Activated T-helper 17 cell treated with anti-CD3 and anti-CD28 coated beads, Interleukin-2, amount 50 U/mL, for 72 hours (primary cell): ENCODE measurements around the gene RAB37. TPM values are rescaled to one million over a fixed set of nuclear protein-coding genes. Genes with fewer than 3 reads are reported as not detected.

Source experiments
- ATAC-seq: fragments of 150-1000 bp; cut with Tn5 transposase; replicated peaks from 2 replicates; pipeline ENCODE4 v1.10.0; 2021; ENCODE audit warnings: mild to moderate bottlenecking, moderate library complexity
- H3K27ac Mint-ChIP-seq: one replicate; pipeline ENCODE4 v1.8.0; 2022; ENCODE audit warnings: mixed read lengths
- H3K27me3 Mint-ChIP-seq: one replicate; pipeline ENCODE4 v1.8.0; 2022; ENCODE audit warnings: mixed read lengths
- H3K36me3 Mint-ChIP-seq: one replicate; pipeline ENCODE4 v1.8.0; 2022; ENCODE audit warnings: low read depth, mild to moderate bottlenecking, mixed read lengths
- H3K4me1 Mint-ChIP-seq: one replicate; pipeline ENCODE4 v1.8.0; 2022; ENCODE audit warnings: mixed read lengths
- H3K4me3 Mint-ChIP-seq: one replicate; pipeline ENCODE4 v1.8.0; 2022; ENCODE audit warnings: mild to moderate bottlenecking, mixed read lengths
- H3K9me3 Mint-ChIP-seq: one replicate; pipeline ENCODE4 v1.8.0; 2022; ENCODE audit warnings: mixed read lengths
- total RNA-seq, 2 donors: library from RNA; stranded (reverse); gene quantifications; one replicate each; pipeline ENCODE4 v1.2.3, GENCODE V29; 2022

The RAB37 gene, protein sequence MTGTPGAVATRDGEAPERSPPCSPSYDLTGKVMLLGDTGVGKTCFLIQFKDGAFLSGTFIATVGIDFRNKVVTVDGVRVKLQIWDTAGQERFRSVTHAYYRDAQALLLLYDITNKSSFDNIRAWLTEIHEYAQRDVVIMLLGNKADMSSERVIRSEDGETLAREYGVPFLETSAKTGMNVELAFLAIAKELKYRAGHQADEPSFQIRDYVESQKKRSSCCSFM
- 1 to 10 TPM; 2.5 to 3.4 TPM for total RNA-seq

DNA sequence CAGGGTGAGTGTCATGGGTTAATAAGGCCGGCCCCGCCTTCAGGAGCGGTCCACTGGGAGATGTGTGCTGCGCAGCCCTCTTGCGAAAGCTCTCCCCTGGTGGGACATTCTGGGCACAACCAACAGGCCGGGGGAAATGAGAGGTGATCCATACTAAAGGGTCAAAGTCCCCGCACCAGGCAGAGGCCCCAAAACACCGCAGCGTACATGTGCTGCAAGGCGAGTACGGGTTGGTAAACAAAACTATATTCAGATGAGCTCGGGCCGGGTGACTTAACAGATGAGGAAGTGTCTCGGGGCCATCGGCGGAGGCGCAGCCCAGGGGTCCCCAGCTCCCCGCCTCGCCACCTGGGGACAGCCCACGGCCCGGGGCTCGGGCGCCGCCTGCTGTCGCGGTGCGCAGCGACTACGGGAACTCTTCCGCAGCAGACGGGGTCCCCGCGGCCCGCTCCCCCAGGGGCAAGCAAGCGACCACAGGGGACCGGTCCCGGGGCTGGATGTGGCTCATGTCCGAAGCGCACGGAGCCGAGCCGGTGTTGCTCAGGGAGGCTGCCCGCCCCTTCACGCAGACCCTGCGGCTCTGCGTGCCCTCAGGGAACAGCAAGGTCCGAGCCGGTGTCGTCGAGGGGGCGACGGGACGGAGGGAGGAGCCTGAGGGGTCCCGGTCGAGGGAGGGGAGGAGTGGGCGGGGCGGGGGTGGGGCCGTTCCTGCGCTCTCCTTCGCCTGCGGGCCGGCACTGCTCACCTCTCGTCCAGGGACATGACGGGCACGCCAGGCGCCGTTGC lies at the start of gene RAB37:
RAB37 (plus strand) TSS at position 744 of the 786 bp plus-strand sequence; CDS start at position 761, 17 bp downstream.
- Mint-ChIP-seq H3K27me3 (no peaks in the 10 kb centered on the region), H3K4me1 (peaks cover 21% of the 10 kb centered on the region), H3K27ac (peak within 1 kb of the TSS; percentile 56), H3K36me3 (no peaks in the 10 kb centered on the region), H3K9me3 (no peaks in the 10 kb centered on the region), H3K4me3 (peak within 1 kb of the TSS; percentile 82)
- peak; percentile 8 for ATAC-seq

DNA sequence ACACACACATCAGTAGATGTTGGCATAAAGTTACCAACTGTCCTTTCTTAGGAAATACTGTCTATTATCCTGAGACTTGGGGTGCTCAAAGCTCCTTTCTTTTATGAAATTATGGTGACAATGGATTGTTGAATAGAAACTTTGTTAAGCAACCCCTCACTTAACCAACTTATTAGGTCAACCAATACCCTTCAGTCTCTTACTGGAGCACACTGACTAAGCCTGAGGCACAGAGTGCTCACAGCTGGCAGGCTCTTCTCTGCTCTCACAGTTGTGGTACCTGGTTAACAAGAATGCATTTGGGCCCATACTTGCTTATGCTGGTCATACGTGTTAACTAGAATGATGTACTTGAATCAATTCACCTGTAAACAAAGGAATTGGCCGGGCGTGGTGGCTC lies 49.2 kb upstream of the RAB37 start:
- Mint-ChIP-seq H3K9me3 (no peaks in the 10 kb centered on the region), H3K4me3 (no peak overlapping the region), H3K4me1 (no peaks in the 10 kb centered on the region), H3K27ac (no peak overlapping the region), H3K36me3 (no peaks in the 10 kb centered on the region), H3K27me3 (peaks cover 8% of the 10 kb centered on the region)
- ATAC-seq: no peak

DNA sequence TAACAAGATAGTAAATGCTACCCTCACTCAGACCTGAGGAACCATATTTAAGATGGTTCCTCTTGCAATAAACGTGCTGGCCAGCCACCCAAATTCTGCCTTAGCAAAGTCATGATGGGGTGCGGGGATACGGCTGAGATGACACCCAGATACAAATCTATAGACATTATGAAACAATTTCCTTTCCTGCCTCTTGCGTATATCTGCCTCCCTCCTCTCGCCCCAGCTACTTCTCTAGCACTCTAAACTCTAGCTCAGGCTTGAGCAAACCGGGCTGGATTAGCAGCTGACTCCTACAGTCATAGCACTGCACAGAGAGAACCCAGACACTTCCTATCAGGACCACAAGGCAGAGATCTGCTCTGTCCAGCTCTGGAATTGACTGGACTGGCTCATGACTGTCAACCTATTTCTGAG lies 46.6 kb upstream of the RAB37 start:
- Mint-ChIP-seq H3K4me3 (no peak overlapping the region), H3K4me1 (no peaks in the 10 kb centered on the region), H3K9me3 (no peaks in the 10 kb centered on the region), H3K27ac (no peak overlapping the region), H3K27me3 (peaks cover 5% of the 10 kb centered on the region), H3K36me3 (no peaks in the 10 kb centered on the region)
- ATAC-seq: peak; percentile 48

DNA sequence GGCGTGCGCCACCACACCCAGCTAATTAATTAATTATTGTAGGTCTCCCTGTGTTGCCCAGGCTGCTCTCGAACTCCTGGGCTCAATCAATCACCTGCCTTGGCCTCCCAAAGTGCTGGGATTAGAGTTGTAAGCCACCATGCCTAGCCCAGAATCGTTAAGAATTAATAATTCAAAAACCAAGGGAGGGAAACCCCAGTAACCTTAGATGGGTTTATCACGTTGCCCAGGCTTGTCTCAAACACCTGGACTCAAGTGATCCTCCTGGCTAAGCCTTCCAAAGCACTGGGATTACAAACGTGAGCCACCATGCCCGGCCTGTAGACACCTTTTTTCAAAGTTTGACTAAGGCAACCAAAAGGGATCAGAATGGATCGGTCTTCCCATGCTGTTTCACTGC lies 45.9 kb upstream of the RAB37 start:
- Mint-ChIP-seq H3K4me3 (no peak overlapping the region), H3K4me1 (no peaks in the 10 kb centered on the region), H3K27ac (no peak overlapping the region), H3K36me3 (no peaks in the 10 kb centered on the region), H3K9me3 (no peaks in the 10 kb centered on the region), H3K27me3 (peaks cover 3% of the 10 kb centered on the region)
- no peak for ATAC-seq

DNA sequence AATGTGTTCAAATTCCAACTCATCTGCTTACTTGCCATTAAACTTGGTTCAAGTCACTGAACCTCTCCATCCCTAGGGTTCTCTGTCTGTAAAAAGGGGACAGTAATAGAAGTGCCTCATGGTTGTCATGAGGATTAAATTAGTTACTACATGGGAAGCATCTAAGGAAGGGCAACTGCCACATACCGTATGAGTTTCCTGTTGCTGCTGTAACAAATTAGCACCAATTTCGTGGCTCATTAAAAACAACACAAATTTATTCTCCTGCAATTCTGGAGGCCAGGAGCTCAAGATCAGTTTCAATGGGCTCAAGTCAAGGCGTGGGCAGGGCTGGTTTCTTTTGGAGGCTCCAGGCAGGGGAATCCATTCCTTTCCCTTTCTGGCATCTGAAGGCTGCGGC lies 43.0 kb upstream of the RAB37 start:
- Mint-ChIP-seq H3K4me3 (no peak overlapping the region), H3K27me3 (peaks cover 3% of the 10 kb centered on the region), H3K27ac (no peak overlapping the region), H3K36me3 (no peaks in the 10 kb centered on the region), H3K9me3 (no peaks in the 10 kb centered on the region), H3K4me1 (no peaks in the 10 kb centered on the region)
- ATAC-seq: no peak

DNA sequence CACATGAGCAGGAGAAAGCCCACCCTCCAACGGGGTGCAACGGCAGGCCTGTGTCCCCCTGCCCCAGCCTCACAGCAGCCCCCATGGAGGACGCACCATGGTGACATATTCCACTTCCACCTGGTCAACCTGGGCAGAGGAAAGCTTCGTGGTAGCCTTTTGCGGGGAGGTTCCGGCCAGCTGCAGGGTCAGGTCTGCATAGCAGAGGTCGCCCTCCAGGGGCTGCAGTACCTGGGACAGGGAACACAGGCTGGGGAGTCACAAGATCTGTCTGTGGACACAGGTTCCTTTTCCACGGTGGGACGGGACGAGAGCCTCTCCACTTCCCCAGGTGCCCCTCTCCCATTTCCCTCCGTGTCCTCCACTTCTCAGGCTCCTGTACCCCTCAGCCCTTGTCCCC lies 41.4 kb upstream of the RAB37 start:
- H3K9me3 Mint-ChIP-seq: no peaks in the 10 kb centered on the region
- H3K27me3 Mint-ChIP-seq: peaks cover 6% of the 10 kb centered on the region
- H3K36me3 Mint-ChIP-seq: no peaks in the 10 kb centered on the region
- H3K27ac Mint-ChIP-seq: no peak overlapping the region
- no peaks in the 10 kb centered on the region for H3K4me1 Mint-ChIP-seq
- ATAC-seq: no peak
- no peak overlapping the region for H3K4me3 Mint-ChIP-seq

DNA sequence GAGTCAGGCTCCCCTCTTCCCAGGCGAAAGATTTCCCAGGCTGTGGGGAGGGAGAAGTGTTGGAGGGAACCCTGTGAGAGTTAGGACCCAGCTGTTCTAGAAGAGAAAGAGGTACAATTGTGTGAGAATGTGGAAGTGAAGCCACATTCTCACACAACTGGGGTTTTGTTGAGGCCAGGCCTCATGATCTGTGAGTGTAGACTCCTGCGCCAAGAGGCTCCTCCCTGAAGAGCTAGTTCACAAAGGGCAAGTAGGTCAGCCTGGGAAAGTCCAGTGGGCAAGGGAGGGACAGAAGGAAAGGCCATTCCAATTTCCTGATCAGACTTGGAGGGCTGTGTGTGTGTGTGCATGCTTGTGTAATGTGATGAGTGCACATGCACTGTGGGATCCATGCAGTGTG lies 39.5 kb upstream of the RAB37 start:
- Mint-ChIP-seq H3K4me1 (no peaks in the 10 kb centered on the region), H3K4me3 (no peak overlapping the region), H3K27ac (no peak overlapping the region), H3K9me3 (no peaks in the 10 kb centered on the region), H3K36me3 (no peaks in the 10 kb centered on the region), H3K27me3 (peaks cover 6% of the 10 kb centered on the region)
- ATAC-seq: no peak

DNA sequence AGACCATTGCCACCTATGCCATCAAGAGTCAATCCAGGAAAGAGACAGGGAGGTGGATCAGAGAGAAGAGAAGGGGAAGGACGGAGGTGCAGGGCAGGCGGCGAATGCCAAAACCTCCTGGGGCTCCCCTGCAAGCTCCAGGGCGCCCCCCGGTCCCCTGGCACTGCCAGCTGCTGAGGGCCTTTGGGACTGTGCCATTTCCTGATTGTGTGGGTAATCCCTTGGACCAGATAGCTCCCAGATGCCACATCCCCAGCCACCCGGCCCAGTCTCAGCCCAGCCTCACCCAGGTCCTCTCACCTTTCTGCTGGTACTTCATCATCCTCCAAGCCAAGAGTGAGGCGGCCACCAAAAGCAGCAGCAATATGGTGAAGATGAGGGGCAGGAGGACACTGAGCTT lies 39.0 kb upstream of the RAB37 start:
- peaks cover 6% of the 10 kb centered on the region for H3K27me3 Mint-ChIP-seq

DNA sequence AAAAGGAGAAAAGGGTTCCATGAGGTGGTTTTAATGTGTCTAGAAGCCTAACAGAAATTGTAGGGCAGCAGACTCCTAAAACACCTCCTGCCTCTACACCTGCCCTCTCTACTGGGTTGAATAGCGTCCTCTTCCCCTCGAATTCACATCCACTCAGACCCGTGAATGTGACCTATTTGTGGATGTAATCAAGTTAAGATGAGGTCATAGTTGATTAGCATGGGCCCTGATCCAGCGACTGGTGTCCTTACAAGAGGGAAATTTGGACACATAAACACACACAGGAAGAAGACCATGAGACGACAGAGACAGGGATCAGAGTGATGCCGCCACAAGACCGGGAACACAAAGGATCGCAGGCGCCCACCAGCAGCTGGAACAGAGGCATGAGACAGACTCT lies 37.8 kb upstream of the RAB37 start:
- Mint-ChIP-seq H3K9me3 (no peaks in the 10 kb centered on the region), H3K4me3 (no peak overlapping the region), H3K36me3 (no peaks in the 10 kb centered on the region), H3K4me1 (no peaks in the 10 kb centered on the region), H3K27ac (no peak overlapping the region), H3K27me3 (peaks cover 3% of the 10 kb centered on the region)
- no peak for ATAC-seq

More for the DNA sequence above, 39.0 kb upstream of the RAB37 start:
- ATAC-seq: no peak
- no peaks in the 10 kb centered on the region for H3K9me3 Mint-ChIP-seq
- H3K4me1 Mint-ChIP-seq: no peaks in the 10 kb centered on the region
- no peaks in the 10 kb centered on the region for H3K36me3 Mint-ChIP-seq
- no peak overlapping the region for H3K4me3 Mint-ChIP-seq
- no peak overlapping the region for H3K27ac Mint-ChIP-seq

DNA sequence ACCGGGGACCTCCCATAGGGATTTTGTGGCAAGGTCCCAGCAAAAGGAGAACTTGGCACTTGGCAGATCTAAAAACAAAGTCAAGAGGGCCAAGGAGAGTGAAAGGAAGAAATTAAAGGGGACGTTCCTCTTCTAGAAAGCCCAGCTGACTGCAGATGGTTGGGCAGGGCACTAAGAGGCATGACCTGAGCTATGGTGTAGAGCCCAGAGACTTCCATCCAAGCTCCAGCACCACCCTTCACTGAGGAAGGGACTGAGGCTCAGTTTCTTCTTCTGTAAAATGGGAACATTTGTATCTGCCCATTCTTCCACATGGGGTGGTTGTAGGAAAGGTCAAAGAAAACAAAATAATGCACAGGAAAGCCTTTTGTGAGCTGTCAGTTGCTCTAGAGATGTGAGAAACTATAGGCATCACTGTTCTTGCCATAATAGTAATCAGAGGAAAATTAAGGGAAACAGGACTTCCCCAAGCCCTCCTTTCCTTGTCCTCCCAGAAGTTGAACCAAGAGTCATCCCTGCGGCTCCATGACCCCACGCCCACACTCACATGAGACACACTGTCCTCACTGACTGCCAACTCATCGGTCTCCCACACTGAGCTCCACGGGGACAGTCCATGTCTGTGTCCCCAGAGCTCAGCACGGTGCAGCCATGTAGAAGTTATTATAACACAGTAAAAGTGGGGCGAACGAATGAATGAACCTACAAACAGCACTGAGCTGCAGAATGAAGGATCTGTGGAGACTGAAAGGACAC lies 34.8 kb upstream of the RAB37 start:
- no peak overlapping the region for H3K27ac Mint-ChIP-seq
- H3K4me3 Mint-ChIP-seq: no peak overlapping the region
- H3K36me3 Mint-ChIP-seq: no peaks in the 10 kb centered on the region
- no peaks in the 10 kb centered on the region for H3K9me3 Mint-ChIP-seq
- H3K27me3 Mint-ChIP-seq: peaks cover 6% of the 10 kb centered on the region
- H3K4me1 Mint-ChIP-seq: no peaks in the 10 kb centered on the region
- ATAC-seq: no peak

DNA sequence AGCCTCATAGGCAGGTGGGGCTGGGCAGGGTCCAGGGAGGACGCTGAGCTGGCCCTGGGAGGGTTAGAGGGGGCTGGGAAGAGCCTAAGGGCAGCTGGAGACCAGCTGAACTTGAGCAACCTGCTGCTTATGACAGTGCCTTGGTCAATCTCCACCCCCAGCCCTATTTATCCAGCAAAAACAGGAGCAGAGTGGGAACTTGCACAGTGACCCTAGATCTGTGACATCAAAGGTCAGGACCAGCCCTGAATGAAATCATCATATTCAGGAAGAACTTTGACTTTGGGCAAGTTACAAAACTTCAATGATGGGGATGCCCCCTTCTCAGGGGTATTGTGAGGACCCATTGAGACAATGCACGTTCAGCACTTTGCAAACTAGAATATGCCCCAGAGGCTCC lies 33.7 kb upstream of the RAB37 start:
- Mint-ChIP-seq H3K4me3 (no peak overlapping the region), H3K27ac (no peak overlapping the region), H3K36me3 (no peaks in the 10 kb centered on the region), H3K4me1 (no peaks in the 10 kb centered on the region), H3K27me3 (peaks cover 6% of the 10 kb centered on the region), H3K9me3 (no peaks in the 10 kb centered on the region)
- no peak for ATAC-seq

DNA sequence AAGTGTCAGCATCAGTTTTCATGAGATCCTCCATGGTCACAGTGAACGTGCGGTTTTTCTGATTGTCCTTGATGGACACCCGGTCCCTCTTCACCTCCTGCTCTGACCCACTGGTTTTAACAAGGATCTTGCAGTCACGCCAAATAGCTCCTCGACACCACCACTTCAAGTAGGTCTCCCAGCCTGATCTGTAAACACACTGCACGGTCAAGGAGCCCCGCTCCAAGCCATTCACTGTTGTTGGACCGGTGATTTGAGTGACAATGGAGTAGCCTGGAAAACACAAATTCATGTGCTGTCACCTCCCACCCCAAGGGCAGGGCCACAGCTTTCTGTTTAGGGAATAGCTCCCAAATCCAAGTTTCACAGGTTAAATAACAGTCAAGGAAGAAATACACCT lies 32.5 kb upstream of the RAB37 start:
- Mint-ChIP-seq H3K4me3 (no peak overlapping the region), H3K27me3 (peaks cover 6% of the 10 kb centered on the region), H3K4me1 (no peaks in the 10 kb centered on the region), H3K9me3 (no peaks in the 10 kb centered on the region), H3K36me3 (no peaks in the 10 kb centered on the region), H3K27ac (no peak overlapping the region)
- ATAC-seq: no peak

DNA sequence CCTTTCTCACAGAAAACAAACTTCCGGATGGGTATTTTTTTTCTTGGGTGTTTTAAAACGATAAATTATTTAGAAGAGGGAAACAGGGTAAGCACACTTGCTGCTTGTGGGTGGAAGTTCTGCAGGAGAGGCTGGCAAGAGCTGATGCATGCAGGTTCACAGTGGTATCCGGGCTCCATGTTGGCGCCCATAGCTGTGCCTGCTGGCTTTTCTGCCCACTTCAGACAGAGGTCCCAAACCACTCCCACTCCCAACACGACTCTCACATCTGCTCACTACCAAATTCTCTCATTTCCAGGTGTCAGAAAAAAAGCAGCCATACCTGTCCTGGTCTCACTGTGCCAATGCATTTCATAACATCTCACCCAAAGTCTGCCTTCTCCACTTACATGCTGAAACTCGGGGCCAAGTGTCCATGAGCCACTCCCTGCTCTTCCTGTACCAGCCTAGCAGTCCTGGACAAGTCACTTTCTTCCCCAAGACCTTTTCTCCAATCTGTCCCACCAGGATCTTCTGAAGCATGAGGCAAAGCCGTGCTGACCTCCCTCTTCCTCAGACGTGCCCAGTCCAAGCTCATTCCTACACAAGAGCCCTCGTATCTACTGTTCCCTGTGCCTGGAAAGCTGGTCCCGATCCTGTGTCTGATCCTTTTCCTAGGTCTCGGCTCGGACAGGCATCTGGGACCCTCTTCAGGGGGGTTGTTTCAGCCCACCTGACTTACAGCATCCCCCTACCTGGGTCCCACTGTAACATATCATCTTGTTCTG lies 25.8 kb upstream of the RAB37 start:
- ATAC-seq: no peak
- Mint-ChIP-seq H3K27me3 (peaks cover 13% of the 10 kb centered on the region), H3K4me3 (no peak overlapping the region), H3K9me3 (no peaks in the 10 kb centered on the region), H3K36me3 (no peaks in the 10 kb centered on the region), H3K4me1 (peaks cover 4% of the 10 kb centered on the region), H3K27ac (no peak overlapping the region)

DNA sequence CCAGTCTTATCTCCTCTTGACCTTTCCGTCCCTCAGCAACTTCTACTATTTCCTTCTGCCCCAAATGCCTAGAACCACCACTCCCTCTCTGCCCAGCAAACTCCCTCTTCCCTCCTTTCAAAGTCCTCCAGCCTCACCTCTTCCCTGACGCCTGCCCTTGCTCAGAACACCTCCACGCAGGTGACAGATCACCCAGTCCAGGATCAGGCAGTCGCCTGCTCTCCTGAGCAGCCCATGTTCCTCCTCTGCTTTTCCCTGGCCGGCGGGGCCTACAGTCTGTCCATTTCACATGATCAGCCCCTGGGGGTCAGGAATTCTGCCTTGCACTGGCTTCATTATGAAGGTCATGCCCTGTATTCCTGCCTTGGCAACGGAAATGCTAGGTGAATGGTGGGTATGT lies 24.8 kb upstream of the RAB37 start:
- Mint-ChIP-seq H3K36me3 (no peaks in the 10 kb centered on the region), H3K27ac (peak overlapping the region; percentile 7), H3K4me1 (peaks cover 4% of the 10 kb centered on the region), H3K4me3 (no peak overlapping the region), H3K27me3 (peaks cover 11% of the 10 kb centered on the region), H3K9me3 (no peaks in the 10 kb centered on the region)
- no peak for ATAC-seq
